GM13977 (cell line): ENCODE measurements around the gene GNA12.
"Not testable (repeated sequence)": the region's sequence is repeated elsewhere in the genome, so short reads cannot be mapped to it uniquely, and the experiment has no call there.

Experiments used
- DNase-seq: peaks from one replicate; pipeline ENCODE4 v3.0.0; 2012; ENCODE audit warnings: low spot score
- in situ Hi-C: fragments of 300-500 bp; cut with MboI; formaldehyde crosslinking; loops from one replicate; pipeline ENCODE4 v1.12.0; 2022; ENCODE audit warnings: low sequenced_read_pairs, low pct_unique_long_range_greater_than_20kb, mixed read lengths, inconsistent platforms; ENCODE audit not compliant: unreplicated experiment
- TF ChIP-seq, protein P1 (sequence below): IDR thresholded peaks from 2 replicates; pipeline ENCODE4 v1.5.1; 2012; ENCODE audit warnings: mild to moderate bottlenecking, control low read depth; ENCODE audit not compliant: insufficient read depth; ENCODE audit errors: extremely low read depth, missing control alignments

The GNA12 gene

DNA sequence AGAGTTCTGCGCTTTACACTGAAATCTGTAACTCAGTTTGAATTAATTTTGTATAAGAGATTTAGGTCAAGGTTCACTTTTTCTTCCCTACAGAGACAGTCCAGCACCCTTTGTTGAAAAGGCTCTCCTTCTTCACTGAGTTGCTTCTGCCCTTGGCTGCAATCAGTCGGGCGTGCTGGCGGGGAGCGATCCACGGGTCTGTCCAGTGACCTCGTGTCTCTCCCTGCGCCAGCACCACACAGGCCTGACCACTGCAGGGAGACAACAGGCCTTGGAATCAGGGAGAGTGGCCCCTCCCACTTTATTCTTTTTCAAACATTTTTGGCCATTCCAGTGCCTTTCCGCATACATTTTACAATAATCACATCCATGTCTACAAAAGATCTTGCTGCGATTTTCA is 89.2 kb downstream of the GNA12 start:
- DNase-seq, result no peak
- in situ Hi-C loops, result no loop called here
- TF ChIP-seq, protein P1, sequence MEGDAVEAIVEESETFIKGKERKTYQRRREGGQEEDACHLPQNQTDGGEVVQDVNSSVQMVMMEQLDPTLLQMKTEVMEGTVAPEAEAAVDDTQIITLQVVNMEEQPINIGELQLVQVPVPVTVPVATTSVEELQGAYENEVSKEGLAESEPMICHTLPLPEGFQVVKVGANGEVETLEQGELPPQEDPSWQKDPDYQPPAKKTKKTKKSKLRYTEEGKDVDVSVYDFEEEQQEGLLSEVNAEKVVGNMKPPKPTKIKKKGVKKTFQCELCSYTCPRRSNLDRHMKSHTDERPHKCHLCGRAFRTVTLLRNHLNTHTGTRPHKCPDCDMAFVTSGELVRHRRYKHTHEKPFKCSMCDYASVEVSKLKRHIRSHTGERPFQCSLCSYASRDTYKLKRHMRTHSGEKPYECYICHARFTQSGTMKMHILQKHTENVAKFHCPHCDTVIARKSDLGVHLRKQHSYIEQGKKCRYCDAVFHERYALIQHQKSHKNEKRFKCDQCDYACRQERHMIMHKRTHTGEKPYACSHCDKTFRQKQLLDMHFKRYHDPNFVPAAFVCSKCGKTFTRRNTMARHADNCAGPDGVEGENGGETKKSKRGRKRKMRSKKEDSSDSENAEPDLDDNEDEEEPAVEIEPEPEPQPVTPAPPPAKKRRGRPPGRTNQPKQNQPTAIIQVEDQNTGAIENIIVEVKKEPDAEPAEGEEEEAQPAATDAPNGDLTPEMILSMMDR, result no peak

DNA sequence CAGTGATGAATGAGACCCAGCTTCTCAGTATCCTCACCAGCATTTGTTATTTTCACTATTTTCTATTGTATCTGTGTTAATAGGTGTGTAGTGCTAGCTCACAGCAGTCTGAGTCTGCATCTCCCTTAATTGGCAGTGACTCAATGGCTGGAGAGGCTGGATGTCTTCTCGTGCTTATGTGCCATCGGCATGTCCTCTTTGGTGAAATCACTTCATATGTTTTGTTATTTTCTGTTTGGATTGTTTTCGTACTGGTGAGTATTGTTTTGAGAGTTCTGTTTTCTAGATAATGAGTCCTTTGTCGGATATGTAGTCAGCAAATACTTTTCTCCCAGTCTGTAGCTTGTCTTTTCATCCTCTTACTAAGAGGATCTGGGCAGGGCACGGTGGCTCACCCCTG is 90.0 kb downstream of the GNA12 start:
- in situ Hi-C loops, result no loop called here
- no peak for DNase-seq
- TF ChIP-seq, protein P1, result no peak

DNA sequence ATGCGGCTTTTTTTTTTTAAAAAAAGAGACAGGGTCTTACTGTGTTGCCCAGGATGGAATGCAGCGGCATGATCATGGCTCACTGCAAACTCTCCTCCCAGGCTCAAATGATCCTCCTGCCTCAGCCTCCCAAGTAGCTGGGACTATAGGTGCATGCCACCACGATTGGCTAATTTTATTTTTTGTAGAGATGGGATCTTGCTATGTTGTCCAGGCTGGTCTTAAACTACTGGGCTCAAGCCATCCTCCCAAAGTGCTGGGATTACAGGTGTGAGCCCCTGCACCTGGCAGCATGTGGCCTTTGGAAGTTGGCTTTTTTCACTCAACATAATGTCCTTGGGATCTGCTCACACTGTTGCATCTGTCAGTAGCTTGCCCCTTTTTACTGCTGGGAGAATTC is 91.0 kb downstream of the GNA12 start:
- in situ Hi-C loops, result no loop called here
- DNase-seq, result no peak
- TF ChIP-seq, protein P1, result no peak

DNA sequence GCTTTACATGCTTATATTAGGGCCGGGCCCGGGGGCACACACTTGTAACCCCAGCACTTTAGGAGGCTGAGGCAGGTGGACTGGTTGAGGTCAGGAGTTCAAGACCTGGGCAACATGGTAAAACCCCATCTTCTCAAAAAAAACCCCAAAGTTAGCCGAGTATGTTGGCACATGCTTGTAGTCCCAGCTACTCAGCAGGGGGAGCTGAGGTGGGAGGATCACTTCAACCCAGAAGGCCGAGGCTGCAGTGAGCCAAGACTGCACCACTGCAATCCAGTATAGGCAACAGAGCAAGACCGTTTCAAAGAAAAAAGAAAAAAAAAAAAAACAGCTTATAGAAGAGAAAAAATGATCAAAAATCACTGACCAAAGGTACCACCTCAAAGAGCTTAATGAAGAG is 93.0 kb downstream of the GNA12 start:
- TF ChIP-seq, protein P1, result no peak
- in situ Hi-C loops, result no loop called here
- DNase-seq, result no peak

DNA sequence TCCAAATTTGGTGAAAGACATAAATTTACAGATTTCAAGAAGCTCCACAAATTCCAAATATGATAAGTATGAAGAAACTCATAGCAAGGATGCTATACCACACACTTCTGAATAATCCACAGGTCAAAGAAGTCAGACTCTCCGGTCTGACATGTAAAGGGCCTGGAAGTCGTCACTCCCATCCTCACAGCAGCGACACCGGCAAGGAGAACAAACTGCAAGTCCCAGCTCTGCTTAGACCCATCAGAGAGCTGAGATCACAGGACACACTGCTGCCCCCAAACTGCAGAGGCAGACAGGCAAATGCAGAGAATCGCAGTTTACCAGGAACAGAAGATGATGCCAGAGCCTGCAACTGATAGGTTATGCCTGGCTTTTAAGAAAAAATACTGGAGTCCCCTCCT is 94.1 kb downstream of the GNA12 start:
- no peak for DNase-seq

DNA sequence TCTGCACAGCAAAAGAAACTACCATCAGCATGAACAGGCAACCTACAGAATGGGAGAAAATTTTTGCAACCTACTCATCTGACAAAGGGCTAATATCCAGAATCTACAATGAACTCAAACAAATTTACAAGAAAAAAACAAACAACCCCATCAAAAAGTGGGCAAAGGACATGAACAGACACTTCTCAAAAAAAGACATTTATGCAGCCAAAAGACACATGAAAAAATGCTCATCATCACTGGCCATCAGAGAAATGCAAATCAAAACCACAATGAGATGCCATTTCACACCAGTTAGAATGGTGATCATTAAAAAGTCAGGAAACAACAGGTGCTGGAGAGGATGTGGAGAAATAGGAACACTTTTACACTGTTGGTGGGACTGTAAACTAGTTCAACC is 95.4 kb downstream of the GNA12 start:
- DNase-seq, in situ Hi-C loops: not testable (repeated sequence)

More for the DNA sequence above, 94.1 kb downstream of the GNA12 start:
- in situ Hi-C loops, result no loop called here
- TF ChIP-seq, protein P1, result no peak

DNA sequence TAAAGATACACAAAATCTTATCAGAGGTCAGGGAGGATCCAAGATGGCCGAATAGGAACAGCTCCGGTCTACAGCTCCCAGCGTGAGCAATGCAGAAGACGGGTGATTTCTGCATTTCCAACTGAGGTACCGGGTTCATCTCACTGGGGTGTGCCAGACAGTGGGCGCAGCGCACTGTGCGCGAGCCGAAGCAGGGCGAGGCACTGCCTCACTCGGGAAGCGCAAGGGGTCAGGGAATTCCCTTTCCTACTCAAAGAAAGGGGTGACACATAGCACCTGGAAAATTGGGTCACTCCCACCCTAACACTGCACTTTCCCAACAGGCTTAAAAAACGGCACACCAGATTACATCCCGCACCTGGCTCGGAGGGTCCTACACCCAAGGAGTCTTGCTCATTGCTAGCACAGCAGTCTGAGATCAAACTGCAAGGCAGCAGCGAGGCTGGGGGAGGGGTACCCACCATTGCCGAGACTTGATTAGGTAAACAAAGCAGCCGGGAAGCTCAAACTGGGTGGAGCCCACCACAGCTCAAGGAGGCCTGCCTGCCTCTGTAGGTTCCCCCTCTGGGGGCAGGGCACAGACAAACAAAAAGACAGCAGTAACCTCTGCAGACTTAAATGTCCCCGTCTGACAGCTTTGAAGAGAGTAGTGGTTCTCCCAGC is 100.5 kb downstream of the GNA12 start:
- DNase-seq, in situ Hi-C loops: not testable (repeated sequence)

DNA sequence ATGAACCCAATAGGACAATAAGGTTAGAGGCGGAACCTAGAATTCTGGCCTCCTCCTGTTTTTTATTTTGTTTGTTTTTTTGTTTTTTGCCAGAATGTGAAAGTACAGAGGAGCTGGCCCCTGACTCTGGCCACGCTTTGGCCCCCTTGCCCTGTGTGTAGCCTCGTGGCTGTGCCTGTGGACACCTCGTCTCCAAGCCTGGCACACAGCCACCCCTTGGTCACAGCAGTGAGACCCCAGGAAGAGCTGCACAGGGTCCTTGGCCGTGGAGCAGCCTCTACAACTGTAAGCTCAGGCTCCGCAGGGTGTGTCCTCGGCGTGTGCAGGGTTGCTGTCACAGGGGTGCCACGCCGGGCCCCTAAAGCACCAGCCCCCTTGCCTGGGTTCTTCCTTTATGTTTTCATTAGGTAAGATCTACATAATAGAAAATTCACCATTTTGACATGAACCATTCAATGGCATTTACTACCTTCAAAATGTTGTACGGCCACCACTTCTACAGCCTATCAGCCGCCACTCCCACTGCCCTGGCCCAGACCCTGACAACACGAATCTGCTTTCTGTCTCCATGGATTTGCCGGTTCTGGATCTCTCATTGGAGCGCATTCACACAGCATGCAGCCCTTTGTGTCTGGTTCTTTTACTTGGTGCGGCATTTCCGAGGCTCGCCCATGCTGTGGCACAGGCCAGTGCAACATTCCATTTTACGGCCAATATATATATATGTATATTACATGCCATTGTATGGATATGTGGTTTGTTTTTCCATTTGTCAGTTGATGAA is 105.2 kb downstream of the GNA12 start:
- TF ChIP-seq, protein P1, result no peak
- DNase-seq, result no peak
- in situ Hi-C loops, result no loop called here
